GM19240 (cell line): Measurements from ENCODE around the gene PVALEF.

Experiments
- DNase-seq: peaks from one replicate; pipeline ENCODE4 v3.0.0; 2011; ENCODE audit warnings: low spot score; ENCODE audit not compliant: insufficient read length

The PVALEF gene

DNA sequence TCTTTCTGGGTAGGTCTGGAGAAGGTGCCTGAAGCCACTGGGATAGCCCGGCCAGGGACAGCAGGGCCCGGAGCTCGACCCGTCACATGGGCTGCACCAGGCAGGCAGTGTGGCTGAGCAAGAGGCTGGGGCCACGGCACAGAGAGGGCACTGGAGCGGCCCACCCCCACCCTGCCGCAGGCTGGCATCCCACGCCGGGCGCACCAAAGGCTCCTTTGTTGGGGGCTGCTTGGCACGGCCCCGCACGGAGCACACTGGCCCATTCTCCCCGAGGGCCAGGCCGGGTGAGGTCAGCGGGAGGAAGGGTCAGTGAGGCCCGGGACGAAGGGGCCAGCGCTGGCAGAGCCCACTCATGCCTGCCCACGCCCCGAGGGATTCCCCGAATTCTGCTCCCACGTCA is 36.5 kb upstream of the PVALEF start:
- DNase-seq = no peak

DNA sequence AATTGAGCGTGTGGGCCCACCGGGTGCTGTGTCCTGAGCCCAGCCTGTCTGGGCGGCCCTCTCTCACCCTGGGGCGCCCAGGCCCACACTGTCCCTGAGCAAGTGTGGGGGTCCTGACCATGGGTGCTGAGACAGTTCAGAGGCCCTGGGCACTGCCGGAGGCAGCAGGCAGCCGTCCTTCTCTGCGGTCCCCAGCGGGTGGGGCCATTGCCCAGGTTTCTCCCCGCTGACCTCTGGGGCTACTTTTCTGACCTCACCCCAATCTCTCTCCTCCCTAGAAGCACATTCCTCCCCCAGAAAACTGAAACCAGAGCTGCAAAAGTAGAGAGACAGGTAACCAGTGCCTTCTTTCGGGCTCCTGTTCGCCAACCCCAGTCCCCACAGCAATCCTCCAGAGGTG is 36.0 kb upstream of the PVALEF start:
- no peak for DNase-seq

DNA sequence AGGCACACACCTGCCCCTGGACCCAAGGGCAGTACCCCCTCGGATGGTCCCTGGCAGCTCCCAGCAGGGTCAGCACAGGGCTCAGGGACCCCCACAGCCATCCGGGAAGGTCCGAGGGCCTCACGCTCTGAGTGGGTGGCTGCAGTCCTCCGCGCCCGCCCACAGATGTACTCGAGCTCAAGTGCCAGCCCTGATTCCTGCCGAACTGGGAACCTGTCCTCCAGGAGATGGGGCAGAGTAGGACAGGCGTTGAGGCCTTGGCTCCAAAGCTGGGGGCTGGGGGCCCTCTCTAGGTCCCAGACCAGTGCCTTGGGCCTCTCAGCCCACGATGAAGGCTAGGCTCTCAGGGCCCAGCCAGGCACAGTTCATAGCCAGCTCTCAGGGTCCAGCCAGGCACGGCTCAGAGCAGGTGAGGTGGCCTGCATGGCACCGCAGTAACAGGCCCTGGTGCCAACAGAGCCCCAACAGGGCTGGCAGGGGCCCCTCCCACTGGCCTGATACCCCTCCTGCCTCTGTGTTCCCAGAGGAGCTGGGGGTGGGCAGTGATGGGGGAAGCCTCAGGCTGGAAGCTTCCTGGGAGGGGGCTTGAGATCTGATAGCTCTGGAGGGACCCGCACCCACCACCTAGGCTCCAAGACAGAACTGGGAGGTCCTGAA is 35.5 kb upstream of the PVALEF start:
- DNase-seq = no peak

DNA sequence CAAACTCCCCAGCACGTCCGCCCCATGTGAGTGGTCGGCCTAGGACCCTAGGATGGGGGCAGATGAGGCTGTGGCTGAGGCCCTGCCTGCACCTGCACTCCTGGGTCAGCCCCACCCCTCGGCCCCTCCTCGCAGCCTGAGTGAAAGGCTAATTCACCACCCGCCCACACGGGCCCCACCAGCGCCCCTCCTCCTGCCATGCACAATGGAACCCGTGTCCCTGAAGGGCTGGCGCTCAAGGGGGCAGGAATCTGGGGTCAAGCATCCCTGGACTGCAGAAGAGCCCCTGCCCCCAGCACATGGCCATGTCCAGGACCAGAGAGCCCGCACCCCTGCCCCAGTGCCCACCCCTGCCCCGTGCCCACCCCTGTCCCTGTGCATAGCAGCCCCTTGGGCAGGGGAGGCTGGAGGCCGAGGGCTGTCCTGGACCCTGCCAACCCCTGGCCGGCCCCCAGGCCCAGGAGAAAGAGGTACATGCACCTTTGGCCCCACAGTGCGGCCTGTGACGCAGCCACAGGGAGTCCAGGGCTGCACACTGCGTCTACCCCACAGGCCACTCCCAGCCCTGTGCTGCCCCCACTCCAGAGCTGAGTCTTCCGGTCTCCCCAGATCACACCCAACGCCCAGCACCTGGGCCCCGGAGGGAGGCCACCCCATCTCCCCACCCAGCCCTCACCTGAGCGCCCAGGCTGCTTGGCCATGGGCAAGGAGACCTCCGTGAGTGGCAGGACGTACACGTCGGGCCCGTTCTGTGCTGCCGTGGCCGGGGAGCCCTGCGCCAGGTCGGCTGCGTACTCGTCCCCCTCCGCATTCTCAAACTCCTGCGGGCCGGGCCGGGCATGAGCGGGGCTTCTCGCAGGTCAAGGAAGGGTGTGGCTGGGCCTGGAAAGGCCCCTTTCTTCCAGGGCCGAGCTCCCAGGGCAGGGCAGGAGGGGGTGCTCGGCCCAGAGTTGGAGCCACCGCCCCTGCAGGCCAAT is 34.6 kb upstream of the PVALEF start:
- no peak for DNase-seq

DNA sequence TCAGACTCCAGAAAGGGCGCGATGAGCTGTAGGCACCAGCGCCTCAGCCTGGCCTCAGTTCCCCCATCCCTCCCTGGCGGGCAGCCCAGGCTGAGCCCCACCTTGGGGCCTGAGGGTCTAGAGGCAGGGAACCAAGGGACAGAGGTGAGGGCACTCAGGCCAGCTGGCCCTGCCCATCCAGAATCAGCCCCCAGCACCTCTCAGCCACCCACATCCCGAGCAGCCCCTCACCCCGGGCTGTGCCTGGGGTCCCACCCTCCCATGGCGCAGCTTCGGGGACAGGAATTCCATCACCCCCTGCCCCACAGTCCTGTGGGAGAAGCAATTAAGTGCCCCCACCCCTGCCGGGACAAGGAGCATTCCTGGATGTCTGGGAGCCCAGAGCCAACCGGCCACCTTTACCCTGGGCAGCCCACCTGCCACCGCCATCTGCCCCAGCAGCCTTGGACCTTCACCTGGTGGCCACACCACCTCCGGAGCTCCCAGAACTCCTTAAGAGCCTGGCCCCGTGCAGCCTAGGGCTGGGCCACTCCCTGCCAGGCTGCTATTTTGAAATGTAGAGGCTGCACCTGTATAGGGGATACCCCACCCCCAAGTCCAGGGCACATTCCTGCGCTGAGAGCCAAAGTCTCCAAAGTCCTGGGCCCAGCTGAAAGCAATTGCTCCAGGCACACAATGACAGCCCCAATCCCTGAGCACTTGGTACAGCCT is 33.7 kb upstream of the PVALEF start:
- no peak for DNase-seq

DNA sequence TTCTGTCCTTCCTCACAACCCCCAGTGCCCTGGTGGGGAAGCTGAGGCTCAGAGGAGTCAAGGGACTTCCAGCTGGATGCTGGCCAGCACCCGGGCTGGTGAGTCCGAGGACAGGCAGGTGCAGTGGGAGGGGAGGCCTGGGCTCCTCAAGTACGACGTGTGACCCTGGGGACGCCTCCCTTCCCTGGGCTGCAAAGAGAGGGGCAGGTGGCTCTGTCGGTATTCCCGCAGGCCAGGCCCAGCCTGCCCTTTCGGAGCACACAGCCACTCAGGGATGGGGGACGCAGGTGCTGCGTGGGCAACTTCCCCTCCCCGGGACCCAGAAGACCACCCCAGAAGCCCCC is 33.1 kb upstream of the PVALEF start:
- DNase-seq = no peak

DNA sequence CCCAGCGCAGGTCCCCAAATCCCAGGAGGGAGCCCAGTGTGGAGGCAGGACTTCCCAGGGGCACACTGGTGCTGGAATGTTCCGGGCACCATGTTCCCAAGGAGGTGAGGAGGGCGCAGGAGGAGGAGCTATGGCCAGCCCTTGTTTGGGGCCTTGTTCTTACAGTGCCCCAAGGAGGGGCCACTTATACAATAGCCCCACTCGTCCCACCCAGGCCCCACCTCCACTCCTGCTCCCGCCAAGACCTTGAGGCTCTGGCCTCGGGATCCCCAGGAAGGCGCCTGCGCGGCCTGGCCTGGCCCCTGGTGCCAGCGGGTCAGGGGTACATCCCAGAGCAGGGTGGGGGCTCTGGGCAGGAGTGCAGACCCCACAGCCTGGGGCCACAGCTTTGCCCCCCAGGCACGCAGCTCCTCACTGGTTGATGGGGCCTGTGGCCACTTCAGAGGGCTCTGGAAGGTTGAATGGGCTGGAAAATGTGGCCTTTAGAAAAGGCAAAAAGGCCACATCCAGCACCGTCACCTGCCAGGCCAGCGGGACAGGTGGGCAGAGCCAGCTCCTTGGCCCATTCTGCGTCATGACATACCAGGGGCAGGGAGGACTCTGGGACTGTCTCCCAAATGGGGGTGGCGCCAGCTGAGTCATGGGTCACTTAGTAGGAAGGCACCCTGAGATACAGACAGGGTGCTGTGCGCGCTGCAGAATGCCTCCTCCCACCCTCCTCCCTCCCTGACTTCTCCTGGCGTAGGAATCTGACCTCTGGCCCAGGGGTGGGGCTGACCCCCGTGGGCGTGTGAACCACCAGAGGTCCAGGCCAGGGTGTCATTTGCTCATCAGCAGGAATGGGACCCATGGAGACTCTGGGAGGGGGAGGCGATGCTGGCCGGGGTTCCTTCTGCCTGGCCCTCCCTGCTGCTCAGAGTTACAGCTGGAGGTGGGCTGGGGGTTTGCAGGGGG is 32.3 kb upstream of the PVALEF start:
- DNase-seq = no peak

DNA sequence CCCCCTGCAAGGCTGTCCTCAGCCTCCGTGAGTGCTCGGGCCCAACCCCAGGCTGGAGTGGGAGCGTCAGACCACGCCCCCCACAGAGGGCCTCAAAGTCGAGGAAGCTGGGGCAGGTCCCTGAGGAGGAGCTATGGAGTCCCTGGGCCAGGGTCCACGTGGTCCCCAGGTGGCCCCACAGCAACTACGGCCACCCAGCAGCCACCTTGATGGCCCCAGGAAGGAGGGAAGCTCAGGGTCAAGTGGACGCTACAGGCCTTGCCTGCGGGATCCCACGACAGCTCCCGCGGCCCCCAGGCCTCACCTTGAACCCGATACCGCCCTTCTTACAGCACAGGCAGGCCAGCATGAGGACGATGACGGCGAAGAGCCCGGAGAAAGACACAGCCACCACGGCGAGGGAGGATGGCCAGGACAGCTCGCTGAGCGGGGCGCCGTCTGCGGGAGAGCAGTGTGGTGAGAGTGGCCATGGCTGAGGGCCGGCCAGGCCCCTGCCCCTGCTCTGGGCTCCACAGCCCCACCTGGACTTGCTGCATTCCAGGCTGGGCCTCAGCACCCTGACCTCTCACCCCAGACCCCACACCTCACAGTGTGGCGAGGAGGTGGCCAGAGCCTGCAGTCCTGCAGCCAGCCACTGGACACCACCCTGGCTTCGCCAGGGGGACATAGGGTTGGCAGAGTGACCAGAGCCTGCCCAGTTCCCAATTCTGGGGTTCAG is 31.1 kb upstream of the PVALEF start:
- DNase-seq = no peak

DNA sequence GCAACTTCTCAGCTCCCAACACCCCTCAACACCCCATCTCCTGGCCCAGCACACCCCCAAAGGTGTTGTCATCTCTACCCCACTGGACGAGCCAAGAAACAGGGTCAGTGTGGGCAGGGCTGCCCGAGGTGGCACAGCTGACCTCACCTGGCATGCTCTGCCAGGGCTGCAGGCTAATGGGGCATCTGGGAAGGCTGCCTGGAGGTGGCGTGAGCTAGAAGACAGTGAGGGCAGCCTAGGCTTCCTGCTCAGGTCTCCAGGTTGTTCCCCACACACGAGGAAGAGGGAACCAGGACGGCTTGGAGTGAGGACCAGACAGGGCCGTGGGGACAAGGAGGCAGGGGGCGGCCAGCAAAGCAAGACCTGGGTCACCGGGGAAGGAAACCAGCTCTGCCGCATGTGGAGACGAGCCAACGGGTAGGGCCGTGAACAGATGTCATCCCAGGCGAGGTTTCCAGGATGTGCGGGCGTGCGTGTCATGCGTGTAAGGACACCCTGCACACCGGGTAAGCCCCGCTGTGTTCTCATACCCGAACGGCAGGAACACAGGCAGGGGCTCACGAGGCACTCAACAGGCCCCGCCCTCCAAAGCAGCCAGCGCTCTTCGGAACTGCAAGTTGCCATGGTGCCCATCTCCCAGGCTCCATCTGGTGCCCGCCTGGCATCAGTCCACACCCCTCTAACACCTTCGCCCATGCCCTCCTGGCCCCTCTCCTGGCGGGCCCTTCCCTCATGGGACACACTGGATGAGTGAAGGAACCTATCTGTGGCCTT is 29.6 kb upstream of the PVALEF start:
- no peak for DNase-seq

DNA sequence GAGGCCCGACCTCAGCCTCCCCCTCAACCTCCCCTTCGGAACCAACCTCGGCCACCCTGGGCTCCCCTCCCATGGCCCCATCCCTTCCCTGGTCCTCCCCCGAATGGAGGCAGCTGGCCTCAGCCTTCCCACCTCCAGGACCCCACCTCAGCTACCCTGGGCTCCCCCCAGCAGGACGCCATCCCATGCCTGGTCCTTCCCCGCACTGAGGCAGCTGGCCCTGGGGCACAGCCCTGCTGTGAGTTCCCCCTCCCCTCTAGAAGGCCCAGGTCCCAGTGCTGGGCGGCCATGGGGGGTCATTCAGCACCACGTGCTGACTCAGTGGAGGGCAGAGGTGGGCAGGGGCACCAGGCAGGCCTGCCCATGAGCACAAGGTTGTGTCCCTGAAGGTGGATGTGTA is 28.9 kb upstream of the PVALEF start:
- DNase-seq = no peak

DNA sequence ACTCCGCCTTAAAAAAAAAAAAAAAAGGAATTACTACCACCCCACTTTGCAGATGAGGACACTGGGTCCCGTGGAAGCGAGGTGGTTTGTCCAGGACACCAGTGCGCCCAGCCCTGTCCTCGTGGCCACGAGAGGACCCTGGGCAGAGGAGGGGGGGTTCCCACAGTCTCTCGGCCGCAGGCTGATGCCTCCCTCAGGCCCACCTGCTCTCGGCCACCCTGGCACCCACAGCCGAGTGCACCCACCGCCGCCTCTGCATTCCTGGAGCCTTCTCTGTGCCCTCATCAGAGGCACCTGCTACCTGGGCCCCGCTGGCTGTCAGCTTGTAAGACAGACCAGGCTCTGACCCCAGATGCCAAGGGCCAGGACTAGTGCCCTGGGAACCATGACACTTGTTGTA is 28.1 kb upstream of the PVALEF start:
- no peak for DNase-seq

DNA sequence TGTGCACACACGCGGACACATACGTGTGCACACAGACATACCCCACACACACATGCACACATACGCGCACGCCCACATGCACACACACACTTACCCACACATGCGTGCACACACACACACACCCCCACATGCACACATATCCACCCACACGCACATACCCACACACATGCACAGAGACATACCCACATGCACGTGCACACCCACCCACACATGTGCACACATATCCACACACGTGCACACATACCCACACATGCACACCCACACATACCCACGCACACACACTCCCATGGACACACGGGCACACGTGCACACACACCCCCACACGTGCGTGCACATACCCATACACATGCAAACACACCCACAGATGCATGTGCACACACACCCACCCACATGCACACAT is 27.2 kb upstream of the PVALEF start:
- no peak for DNase-seq

DNA sequence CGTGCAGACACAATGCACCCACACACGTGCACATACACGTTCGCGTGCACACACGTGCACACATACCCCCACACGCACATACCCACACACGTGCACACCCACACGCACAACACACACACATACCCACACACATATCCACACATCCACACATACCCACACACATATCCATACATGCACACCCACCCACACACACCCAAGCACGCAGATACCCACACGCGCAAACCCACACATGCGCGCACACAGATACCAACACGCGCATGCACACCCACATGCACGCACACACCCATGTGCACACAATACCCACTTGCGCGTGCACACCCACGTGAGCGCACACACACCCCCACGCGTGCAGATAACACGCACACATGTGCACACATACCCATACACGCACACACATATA is 26.8 kb upstream of the PVALEF start:
- DNase-seq = no peak

DNA sequence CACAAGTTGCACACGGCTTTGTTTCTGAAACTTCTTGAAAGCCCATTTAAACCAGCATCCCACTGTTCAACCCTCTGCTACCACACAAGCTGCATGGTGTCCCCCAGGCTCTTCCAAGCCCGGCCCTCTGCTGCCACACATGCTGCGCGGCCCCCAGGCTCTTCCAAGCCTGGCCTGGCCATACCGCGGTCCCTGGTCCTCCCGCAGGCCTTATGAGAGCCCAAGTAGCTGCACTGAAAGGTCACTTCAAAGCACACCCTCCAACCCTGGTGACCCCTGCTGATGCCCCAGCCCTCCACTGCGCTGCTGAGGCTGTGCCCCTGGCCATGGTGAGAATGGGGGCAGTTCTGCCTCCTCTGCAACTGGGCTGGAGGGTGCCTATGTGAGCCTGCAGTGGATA is 25.9 kb upstream of the PVALEF start:
- DNase-seq = no peak

DNA sequence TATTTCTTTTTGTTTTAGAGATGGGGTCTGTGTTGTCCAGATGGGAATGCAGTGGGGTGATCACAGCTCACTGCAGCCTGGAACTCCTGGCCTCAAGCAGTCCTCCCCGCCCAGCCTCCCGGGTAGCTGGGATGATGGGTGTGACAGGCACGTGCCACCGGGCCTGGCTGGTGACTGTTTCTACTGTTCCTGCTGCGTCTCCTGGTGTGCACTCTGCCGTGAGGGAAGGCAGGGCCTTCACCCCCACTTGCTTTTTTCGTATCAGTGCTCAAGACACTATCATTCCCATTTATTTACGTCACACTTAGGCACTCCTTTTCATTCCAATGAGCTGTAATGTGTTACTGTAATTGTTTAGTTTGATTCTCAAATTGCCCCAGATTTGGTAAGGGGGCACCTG is 25.3 kb upstream of the PVALEF start:
- no peak for DNase-seq

DNA sequence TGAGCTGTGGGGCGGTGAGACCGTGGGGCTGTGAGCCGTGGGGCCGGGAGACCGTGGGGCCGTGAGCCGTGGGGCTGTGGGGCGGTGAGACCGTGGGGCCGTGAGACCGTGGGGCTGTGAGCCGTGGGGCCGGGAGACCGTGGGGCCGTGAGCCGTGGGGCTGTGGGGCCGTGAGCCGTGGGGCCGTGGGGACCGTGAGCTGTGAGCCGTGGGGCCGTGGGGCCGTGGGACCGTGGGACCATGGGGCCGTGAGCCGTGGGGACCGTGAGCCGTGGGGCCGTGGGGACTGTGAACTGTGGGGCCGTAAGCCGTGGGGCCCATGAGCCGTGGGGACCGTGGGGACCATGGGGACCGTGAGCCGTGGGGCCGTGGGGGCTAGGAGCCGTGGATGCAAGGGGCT is 24.6 kb upstream of the PVALEF start:
- DNase-seq = no peak

DNA sequence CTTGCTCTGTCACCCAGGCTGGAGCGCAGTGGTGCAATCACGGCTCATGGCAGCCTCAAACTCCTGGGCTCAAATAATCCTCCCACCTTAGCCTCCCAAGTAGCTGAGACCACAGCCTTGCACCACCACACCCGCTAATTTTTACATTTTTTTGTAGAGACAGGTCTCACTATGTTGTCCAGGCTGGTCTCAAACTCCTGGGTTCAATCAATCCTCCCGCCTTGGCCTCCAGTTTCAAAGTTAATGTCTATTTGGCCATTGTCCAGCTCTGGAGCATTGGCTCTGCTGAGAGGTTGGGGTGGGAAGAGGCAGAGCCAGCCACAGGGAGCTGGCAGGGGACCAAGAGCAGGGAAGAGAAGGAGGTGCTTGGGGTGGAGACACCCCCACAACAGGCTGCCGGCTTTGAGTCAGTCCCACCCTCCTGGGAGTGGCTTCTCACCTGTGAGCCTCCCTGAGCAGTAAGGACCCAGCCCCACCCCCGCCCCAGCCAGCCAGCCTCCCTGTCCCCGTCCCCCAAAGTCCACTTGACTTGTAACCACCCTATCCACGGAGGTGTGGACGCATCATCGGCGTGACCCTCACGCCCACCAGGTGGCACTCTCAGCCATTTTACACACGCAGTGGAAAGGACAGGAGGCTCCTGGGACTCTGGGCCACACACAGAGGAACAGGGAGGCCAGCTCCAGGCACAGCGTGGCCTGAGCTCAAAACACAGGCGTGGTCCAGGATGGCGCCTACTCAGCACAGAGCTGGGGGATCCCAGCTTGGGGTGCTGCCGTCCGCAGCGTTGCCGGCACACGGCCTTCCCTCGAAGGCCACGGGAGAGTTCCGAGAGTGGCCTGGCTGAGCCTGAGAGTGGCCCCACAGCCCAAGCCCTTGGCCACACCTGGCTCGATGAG is 22.8 kb upstream of the PVALEF start:
- DNase-seq = peak; percentile 74

DNA sequence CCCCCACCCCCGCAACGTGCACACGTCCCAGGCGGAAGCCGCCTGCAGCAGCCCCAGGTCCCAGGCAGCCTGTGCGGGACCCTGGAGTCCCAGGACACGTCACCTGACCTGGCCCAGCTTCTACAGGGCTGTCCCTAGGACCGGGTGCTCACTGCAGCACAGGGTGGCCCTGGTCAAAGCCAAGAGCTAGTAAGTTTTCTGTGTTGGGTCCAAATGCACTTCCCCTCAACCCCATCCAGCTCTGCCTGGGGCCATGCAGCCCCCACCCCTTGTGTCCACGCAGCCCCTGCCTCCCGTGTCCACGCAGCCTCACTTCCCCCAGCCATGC is 22.1 kb upstream of the PVALEF start:
- DNase-seq = no peak
